Natural killer cell (primary cell): Measurements from ENCODE around the gene KDM4C. TPM values are rescaled to one million over a fixed set of nuclear protein-coding genes. Genes with fewer than 3 reads are reported as not detected.

Source experiments
- ATAC-seq, 3 donors: fragments of 150-1000 bp in 2 of 3; fragments of 200-7000 bp in 1 of 3; cut with Tn5 transposase; 1 replicate in 1 of 3; 2 replicates in 2 of 3; pipeline ENCODE4 v1.10.0; 2021; ENCODE audit warnings: mild to moderate bottlenecking in 2 of 3, moderate library complexity in 2 of 3
- DNase-seq, 2 donors: peaks; one replicate each; pipeline versions ENCODE4 v3.0.0 to v3.0.0-alpha.2; 2013 to 2021; ENCODE audit warnings: mixed read lengths in 1 of 2
- H3K27ac ChIP-seq: one replicate; pipeline ENCODE4 v1.5.1; 2013; ENCODE audit warnings: mild to moderate bottlenecking, low read length
- H3K27me3 ChIP-seq: one replicate; pipeline ENCODE4 v1.6.1; 2013; ENCODE audit warnings: low read length; ENCODE audit not compliant: control insufficient read depth, insufficient read depth
- H3K36me3 ChIP-seq: one replicate; pipeline ENCODE4 v1.6.1; 2013; ENCODE audit warnings: low read length; ENCODE audit not compliant: control insufficient read depth, insufficient read depth
- H3K4me1 ChIP-seq: one replicate; pipeline ENCODE4 v1.6.1; 2013; ENCODE audit warnings: low read length; ENCODE audit not compliant: control insufficient read depth, insufficient read depth
- H3K4me3 ChIP-seq: one replicate; pipeline ENCODE4 v1.5.1; 2013; ENCODE audit warnings: low read length
- H3K9me3 ChIP-seq: one replicate; pipeline ENCODE4 v1.6.1; 2013; ENCODE audit warnings: low read length; ENCODE audit not compliant: control insufficient read depth, insufficient read depth
- H3K27ac Mint-ChIP-seq, 2 donors: one replicate each; pipeline ENCODE4 v1.8.0; 2022; ENCODE audit warnings: mild to moderate bottlenecking in 2 of 2, mixed read lengths in 2 of 2, moderate library complexity in 1 of 2
- H3K27me3 Mint-ChIP-seq, 2 donors: one replicate each; pipeline ENCODE4 v1.8.0; 2022; ENCODE audit warnings: low read depth in 2 of 2, mixed read lengths in 2 of 2
- H3K36me3 Mint-ChIP-seq: one replicate; pipeline ENCODE4 v1.8.0; 2022; ENCODE audit warnings: mixed read lengths
- H3K4me1 Mint-ChIP-seq, 2 donors: one replicate each; pipeline ENCODE4 v1.8.0; 2022; ENCODE audit warnings: mixed read lengths in 2 of 2
- H3K4me3 Mint-ChIP-seq: one replicate; pipeline ENCODE4 v1.8.0; 2022; ENCODE audit warnings: mild to moderate bottlenecking, moderate library complexity, mixed read lengths
- H3K9me3 Mint-ChIP-seq, 2 donors: one replicate each; pipeline ENCODE4 v1.8.0; 2022; ENCODE audit warnings: mixed read lengths in 2 of 2
- CTCF ChIP-seq: fragments of 200-600 bp; IDR thresholded peaks from one replicate; pipeline ENCODE4 v1.8.0; 2022; ENCODE audit warnings: antibody characterized with exemption
- WGBS: methylation state at CpG from one replicate; pipeline ENCODE4 v1.1.7; 2013; ENCODE audit warnings: missing lambda C conversion rate; ENCODE audit not compliant: insufficient coverage; 5-methylcytosine and 5-hydroxymethylcytosine counted together
- intact Hi-C: fragments of 100-400 bp; cut with micrococcal nuclease; formaldehyde crosslinking; loops from one replicate; pipeline ENCODE4 v1.14.2; 2022
- total RNA-seq, 4 donors: library from RNA; stranded (reverse); fragments of 120-200 nt in 1 of 4; gene quantifications; one replicate each; pipeline versions ENCODE4 v1.2.3 to v1.2.4, GENCODE V29; 2013 to 2022

Gene KDM4C
- total RNA-seq, 3 donors from 2014 or later (not counting 1 experiment from before 2014, with no cell fraction given) = 115 to 137 (median 116) TPM

GRCh38 chr9:7094576-7094975 is 336.8 kb downstream of the KDM4C start:
- Mint-ChIP-seq H3K36me3 (peaks cover 10% of the 10 kb centered on the region), H3K4me3 (no peak overlapping the region), H3K4me1 (peaks cover 12 to 26% of the 10 kb centered on the region in 2 donors), H3K27ac (no peak overlapping the region), H3K27me3 (no peaks in the 10 kb centered on the region), H3K9me3 (no peaks in the 10 kb centered on the region)
- Histone ChIP-seq H3K4me3 (no peak overlapping the region), H3K27me3 (no peaks in the 10 kb centered on the region), H3K9me3 (peaks cover 3% of the 10 kb centered on the region), H3K4me1 (no peaks in the 10 kb centered on the region), H3K27ac (no peak overlapping the region), H3K36me3 (peaks cover 6% of the 10 kb centered on the region)
- intact Hi-C loops = no loop called here
- 100% methylated on average over 2 of the region's 3 CpGs for WGBS
- no peak for TF ChIP-seq CTCF
- ATAC-seq = no peak
- no peak for DNase-seq

DNA sequence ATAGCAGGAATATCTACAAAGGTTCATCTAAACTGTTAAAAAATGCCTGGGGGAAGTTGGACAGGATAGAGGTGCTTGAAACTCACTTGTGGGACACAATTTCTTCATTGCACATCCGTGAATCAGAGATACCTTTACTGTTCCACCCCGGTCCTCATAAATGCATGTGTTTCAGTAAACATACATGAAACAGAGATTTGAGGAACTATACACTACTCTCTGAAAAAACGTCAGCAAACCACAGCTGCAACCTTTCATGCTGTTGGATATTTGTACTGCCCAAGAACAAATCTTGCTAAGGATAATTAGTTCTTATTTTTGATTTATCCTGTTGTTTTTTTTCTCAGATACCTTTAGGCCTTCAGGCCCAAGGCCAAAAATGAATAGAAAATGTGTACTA is 337.3 kb downstream of the KDM4C start:
- DNase-seq = no peak
- Mint-ChIP-seq H3K36me3 (peaks cover 10% of the 10 kb centered on the region), H3K4me1 (peaks cover 12 to 26% of the 10 kb centered on the region in 2 donors), H3K27me3 (no peaks in the 10 kb centered on the region), H3K9me3 (no peaks in the 10 kb centered on the region), H3K27ac (no peak overlapping the region), H3K4me3 (no peak overlapping the region)
- no peak overlapping the region for H3K4me3 ChIP-seq
- no peak for ATAC-seq
- H3K4me1 ChIP-seq = no peaks in the 10 kb centered on the region
- no peak for TF ChIP-seq CTCF
- no peaks in the 10 kb centered on the region for H3K27me3 ChIP-seq
- H3K9me3 ChIP-seq = peaks cover 4% of the 10 kb centered on the region
- intact Hi-C loops = no loop called here
- WGBS = 42% methylated on average over 3 of the region's 3 CpGs
- peaks cover 6% of the 10 kb centered on the region for H3K36me3 ChIP-seq
- H3K27ac ChIP-seq = no peak overlapping the region

DNA sequence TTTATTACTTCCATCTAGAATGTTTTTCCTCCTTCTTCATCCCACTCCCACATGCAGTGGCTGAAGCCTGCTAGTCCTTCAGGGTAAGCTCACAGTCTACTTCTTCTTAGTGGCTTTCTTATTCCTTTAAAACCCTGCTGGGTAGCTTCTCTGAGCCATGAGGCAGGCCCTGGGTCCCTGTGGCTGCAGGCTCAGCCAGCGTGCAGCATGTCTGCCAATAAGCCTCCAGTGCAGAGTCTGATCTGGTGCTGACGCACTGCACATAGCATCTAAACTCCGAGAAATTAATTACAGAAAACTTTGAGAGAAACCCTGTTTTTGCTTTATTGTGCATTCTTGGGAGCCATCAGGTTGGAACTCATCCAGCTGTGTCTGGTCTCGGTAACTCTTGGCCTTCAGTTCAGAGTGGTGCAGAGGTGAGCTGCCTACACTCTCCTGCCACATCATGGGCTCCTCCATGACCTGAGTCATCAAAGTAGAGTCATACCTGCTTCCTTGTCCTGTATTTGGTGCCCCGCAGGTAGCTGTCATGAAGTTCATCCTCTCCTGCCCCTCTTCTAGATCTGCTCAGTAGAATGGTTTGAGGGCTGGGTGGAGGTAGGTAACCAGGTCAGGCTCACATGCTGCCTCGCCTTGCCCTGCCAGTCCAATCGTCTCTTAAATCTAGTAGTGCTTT is 339.4 kb downstream of the KDM4C start:
- WGBS = 100% methylated on average over 5 of the region's 7 CpGs
- intact Hi-C loops = no loop called here
- Histone ChIP-seq H3K4me3 (no peak overlapping the region), H3K4me1 (no peaks in the 10 kb centered on the region), H3K27ac (no peak overlapping the region), H3K36me3 (peaks cover 3% of the 10 kb centered on the region), H3K9me3 (peaks cover 4% of the 10 kb centered on the region), H3K27me3 (no peaks in the 10 kb centered on the region)
- peak overlapping the region in 1 of 2 donors; percentile 56 for H3K27ac Mint-ChIP-seq
- no peak overlapping the region for H3K4me3 Mint-ChIP-seq
- peaks cover 12 to 14% of the 10 kb centered on the region in 2 donors for H3K4me1 Mint-ChIP-seq
- no peaks in the 10 kb centered on the region for H3K27me3 Mint-ChIP-seq
- H3K9me3 Mint-ChIP-seq = no peaks in the 10 kb centered on the region
- TF ChIP-seq CTCF = no peak
- DNase-seq (no peak), ATAC-seq (no peak)
- H3K36me3 Mint-ChIP-seq = peaks cover 10% of the 10 kb centered on the region
